Nephron progenitor cell (in vitro differentiated cells): Measurements from ENCODE around the gene GAPVD1.

Experiments
- DNase-seq: peaks from one replicate; pipeline ENCODE4 v3.0.0; 2021
- H3K27ac Mint-ChIP-seq: 2 replicates; pipeline ENCODE4 v1.8.0; 2021; ENCODE audit warnings: mild to moderate bottlenecking, moderate library complexity, mixed read lengths
- H3K27me3 Mint-ChIP-seq: 2 replicates; pipeline ENCODE4 v1.8.0; 2021; ENCODE audit warnings: mild to moderate bottlenecking, low read depth, mixed read lengths; ENCODE audit not compliant: poor library complexity
- H3K36me3 Mint-ChIP-seq: 2 replicates; pipeline ENCODE4 v1.8.0; 2021; ENCODE audit warnings: low read depth, mixed read lengths
- H3K4me1 Mint-ChIP-seq: 2 replicates; pipeline ENCODE4 v1.8.0; 2021; ENCODE audit warnings: mixed read lengths
- H3K4me3 Mint-ChIP-seq: 2 replicates; pipeline ENCODE4 v1.8.0; 2021; ENCODE audit warnings: mild to moderate bottlenecking, moderate library complexity, mixed read lengths
- H3K9me3 Mint-ChIP-seq: 2 replicates; pipeline ENCODE4 v1.8.0; 2021; ENCODE audit warnings: mild to moderate bottlenecking, moderate library complexity, mixed read lengths
- CTCF ChIP-seq: fragments of 200-600 bp; sonication (generic); IDR thresholded peaks from 2 replicates; pipeline ENCODE4 v1.5.0; 2021; ENCODE audit warnings: antibody characterized with exemption

Gene GAPVD1

GRCh38 chr9:125346080-125346732 is 84.6 kb downstream of the GAPVD1 start:
- Mint-ChIP-seq H3K27me3 (peaks cover 7% of the 10 kb centered on the region), H3K4me1 (no peaks in the 10 kb centered on the region), H3K27ac (no peak overlapping the region), H3K9me3 (peaks cover 14% of the 10 kb centered on the region), H3K36me3 (peaks cover 65% of the 10 kb centered on the region), H3K4me3 (no peak overlapping the region)
- TF ChIP-seq CTCF = no peak
- no peak for DNase-seq

GRCh38 chr9:125355601-125356000 is 94.0 kb downstream of the GAPVD1 start:
- no peak for DNase-seq
- Mint-ChIP-seq H3K36me3 (peaks cover 72% of the 10 kb centered on the region), H3K9me3 (peaks cover 18% of the 10 kb centered on the region), H3K4me1 (no peaks in the 10 kb centered on the region), H3K4me3 (no peak overlapping the region), H3K27me3 (peaks cover 4% of the 10 kb centered on the region), H3K27ac (no peak overlapping the region)
- TF ChIP-seq CTCF = no peak

- peaks cover 4% of the 10 kb centered on the region for H3K27me3 Mint-ChIP-seq
- no peaks in the 10 kb centered on the region for H3K4me1 Mint-ChIP-seq
- H3K4me3 Mint-ChIP-seq = no peak overlapping the region
- peaks cover 14% of the 10 kb centered on the region for H3K9me3 Mint-ChIP-seq
- TF ChIP-seq CTCF = no peak
- H3K36me3 Mint-ChIP-seq = peaks cover 72% of the 10 kb centered on the region
- H3K27ac Mint-ChIP-seq = no peak overlapping the region
- DNase-seq = no peak
Measured at GRCh38 chr9:125356032-125356431, 94.4 kb downstream of the GAPVD1 start.

GRCh38 chr9:125359011-125359410 is 97.4 kb downstream of the GAPVD1 start:
- H3K27me3 Mint-ChIP-seq = no peaks in the 10 kb centered on the region
- no peak overlapping the region for H3K27ac Mint-ChIP-seq
- DNase-seq = no peak
- no peaks in the 10 kb centered on the region for H3K4me1 Mint-ChIP-seq
- peaks cover 62% of the 10 kb centered on the region for H3K36me3 Mint-ChIP-seq
- no peaks in the 10 kb centered on the region for H3K9me3 Mint-ChIP-seq
- H3K4me3 Mint-ChIP-seq = no peak overlapping the region
- TF ChIP-seq CTCF = no peak

- no peaks in the 10 kb centered on the region for H3K27me3 Mint-ChIP-seq
- no peaks in the 10 kb centered on the region for H3K4me1 Mint-ChIP-seq
- no peak overlapping the region for H3K4me3 Mint-ChIP-seq
- no peaks in the 10 kb centered on the region for H3K9me3 Mint-ChIP-seq
- no peak for DNase-seq
- no peak overlapping the region for H3K27ac Mint-ChIP-seq
- H3K36me3 Mint-ChIP-seq = peaks cover 64% of the 10 kb centered on the region
- no peak for TF ChIP-seq CTCF
Measured at GRCh38 chr9:125360601-125361000, 99.0 kb downstream of the GAPVD1 start.

GRCh38 chr9:125361837-125362531 is 100.4 kb downstream of the GAPVD1 start:
- TF ChIP-seq CTCF = no peak
- no peaks in the 10 kb centered on the region for H3K4me1 Mint-ChIP-seq
- H3K4me3 Mint-ChIP-seq = no peak overlapping the region
- no peaks in the 10 kb centered on the region for H3K9me3 Mint-ChIP-seq
- peaks cover 50% of the 10 kb centered on the region for H3K36me3 Mint-ChIP-seq
- no peak overlapping the region for H3K27ac Mint-ChIP-seq
- DNase-seq = no peak
- no peaks in the 10 kb centered on the region for H3K27me3 Mint-ChIP-seq
